Measurements from ENCODE around the gene EEIG1.

The EEIG1 gene

GRCh38 chr9:127950513-127951289 lies 30.1 kb downstream of the EEIG1 start:
- H3K4me3 ChIP-seq (ENCODE audit: low read depth, low read length) = no peak overlapping the region
- H3K27me3 ChIP-seq (ENCODE audit: control insufficient read depth, insufficient read depth, low read length) = no peaks in the 10 kb centered on the region
- H3K9me3 ChIP-seq (ENCODE audit: control insufficient read depth, insufficient read depth, low read length) = no peaks in the 10 kb centered on the region
- no peak overlapping the region for H3K9ac ChIP-seq (ENCODE audit: low read depth, low read length)
- H3K36me3 ChIP-seq (ENCODE audit: control insufficient read depth, insufficient read depth, low read length) = peaks cover 17% of the 10 kb centered on the region
- peaks cover 6% of the 10 kb centered on the region for H3K4me1 ChIP-seq (ENCODE audit: control insufficient read depth, insufficient read depth, low read length)

DNA sequence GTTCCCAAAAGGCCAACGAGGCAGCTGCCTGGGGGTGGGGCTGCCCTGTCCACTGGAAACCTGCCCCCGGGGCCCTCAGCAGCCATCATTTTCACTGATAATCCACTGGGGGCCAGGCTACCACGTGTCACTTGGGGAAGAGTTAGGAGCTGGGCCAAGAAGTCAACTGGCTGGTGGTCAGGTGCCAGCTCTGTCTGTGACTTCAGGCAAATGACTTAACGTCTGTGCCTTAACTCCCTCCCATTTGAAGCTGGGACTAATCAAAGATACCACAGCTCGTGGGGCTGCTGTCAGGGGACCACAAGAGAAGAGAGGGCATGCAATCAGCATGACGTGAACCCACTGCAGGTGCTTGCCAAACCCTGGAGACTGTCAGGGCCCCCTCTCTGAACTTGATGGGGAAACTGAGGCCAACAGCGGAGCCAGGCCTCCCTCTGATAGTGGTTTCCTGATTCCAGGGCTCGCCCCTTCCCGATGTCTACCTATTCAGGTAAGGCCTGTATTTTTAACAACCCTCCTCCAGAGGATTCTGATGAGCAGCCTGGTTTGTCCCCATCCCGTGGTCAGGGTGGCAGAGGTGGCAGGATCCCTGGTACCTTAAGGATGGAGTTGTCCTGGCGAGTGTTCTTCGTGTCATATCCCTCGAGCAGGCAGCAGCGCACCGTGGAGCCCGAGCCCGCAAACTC lies 30.8 kb downstream of the EEIG1 start:
- Histone ChIP-seq H3K27me3 (ENCODE audit: control insufficient read depth, insufficient read depth, low read length) (no peaks in the 10 kb centered on the region), H3K36me3 (ENCODE audit: control insufficient read depth, insufficient read depth, low read length) (peaks cover 23% of the 10 kb centered on the region), H3K9me3 (ENCODE audit: control insufficient read depth, insufficient read depth, low read length) (no peaks in the 10 kb centered on the region), H3K4me3 (ENCODE audit: low read depth, low read length) (no peak overlapping the region), H3K4me1 (ENCODE audit: control insufficient read depth, insufficient read depth, low read length) (peaks cover under 1% of the 10 kb centered on the region), H3K9ac (ENCODE audit: low read depth, low read length) (no peak overlapping the region)

GRCh38 chr9:127947841-127948710 lies 32.7 kb downstream of the EEIG1 start:
- H3K9ac ChIP-seq (ENCODE audit: low read depth, low read length) = peak overlapping the region; percentile 24
- H3K36me3 ChIP-seq (ENCODE audit: control insufficient read depth, insufficient read depth, low read length) = peaks cover 33% of the 10 kb centered on the region
- no peak overlapping the region for H3K4me3 ChIP-seq (ENCODE audit: low read depth, low read length)
- H3K27me3 ChIP-seq (ENCODE audit: control insufficient read depth, insufficient read depth, low read length) = no peaks in the 10 kb centered on the region
- no peaks in the 10 kb centered on the region for H3K9me3 ChIP-seq (ENCODE audit: control insufficient read depth, insufficient read depth, low read length)
- peaks cover 3% of the 10 kb centered on the region for H3K4me1 ChIP-seq (ENCODE audit: control insufficient read depth, insufficient read depth, low read length)

DNA sequence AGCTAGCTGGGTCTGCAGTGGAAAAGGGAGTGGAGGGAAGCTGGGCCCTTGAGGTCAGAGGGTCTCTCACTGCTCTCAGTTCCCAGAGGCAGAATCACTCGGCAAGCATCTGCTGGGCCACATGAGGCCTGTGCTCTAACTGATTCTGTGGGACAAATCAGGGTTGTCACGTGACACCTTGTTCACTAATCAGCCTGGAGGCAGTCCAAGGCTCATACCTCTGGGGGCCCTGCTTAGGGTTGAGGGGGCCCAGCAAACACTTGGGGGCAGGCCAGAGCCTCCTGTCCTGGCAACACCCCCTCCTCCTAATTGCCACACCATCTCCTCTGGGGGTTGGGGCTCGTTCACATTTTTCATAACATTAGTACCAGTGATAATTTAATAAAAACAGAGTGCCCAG lies 34.1 kb downstream of the EEIG1 start:
- Histone ChIP-seq H3K9ac (ENCODE audit: low read depth, low read length) (no peak overlapping the region), H3K4me3 (ENCODE audit: low read depth, low read length) (no peak overlapping the region), H3K36me3 (ENCODE audit: control insufficient read depth, insufficient read depth, low read length) (peaks cover 43% of the 10 kb centered on the region), H3K9me3 (ENCODE audit: control insufficient read depth, insufficient read depth, low read length) (no peaks in the 10 kb centered on the region), H3K4me1 (ENCODE audit: control insufficient read depth, insufficient read depth, low read length) (peaks cover 3% of the 10 kb centered on the region), H3K27me3 (ENCODE audit: control insufficient read depth, insufficient read depth, low read length) (no peaks in the 10 kb centered on the region)

- Histone ChIP-seq H3K9ac (ENCODE audit: low read depth, low read length) (no peak overlapping the region), H3K9me3 (ENCODE audit: control insufficient read depth, insufficient read depth, low read length) (no peaks in the 10 kb centered on the region), H3K36me3 (ENCODE audit: control insufficient read depth, insufficient read depth, low read length) (peaks cover 49% of the 10 kb centered on the region)
Observed at GRCh38 chr9:127945942-127946341, 34.8 kb downstream of the EEIG1 start.

DNA sequence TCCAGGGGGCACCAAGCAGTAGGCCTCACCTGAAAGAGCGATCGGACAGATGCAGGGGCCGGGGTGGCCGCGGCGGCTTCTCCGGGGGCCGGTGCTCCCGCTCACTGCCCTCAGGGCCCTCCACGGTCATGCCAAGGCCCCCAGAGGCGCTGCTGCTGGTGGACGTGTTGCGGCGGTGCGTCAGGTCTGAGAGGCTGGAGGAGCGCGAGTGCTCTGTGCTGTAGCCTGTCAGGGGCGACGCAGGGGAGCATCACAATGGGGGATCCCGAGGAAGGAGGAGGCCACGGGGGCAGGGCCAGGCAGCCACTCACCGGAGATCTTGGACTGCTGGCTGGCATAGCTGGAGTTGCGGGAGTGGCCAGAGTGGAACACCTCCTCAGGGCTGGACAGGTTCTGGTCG lies 35.5 kb downstream of the EEIG1 start:
- Histone ChIP-seq H3K4me1 (ENCODE audit: control insufficient read depth, insufficient read depth, low read length) (peaks cover 3% of the 10 kb centered on the region), H3K9ac (ENCODE audit: low read depth, low read length) (no peak overlapping the region), H3K36me3 (ENCODE audit: control insufficient read depth, insufficient read depth, low read length) (peaks cover 47% of the 10 kb centered on the region), H3K4me3 (ENCODE audit: low read depth, low read length) (no peak overlapping the region), H3K9me3 (ENCODE audit: control insufficient read depth, insufficient read depth, low read length) (no peaks in the 10 kb centered on the region), H3K27me3 (ENCODE audit: control insufficient read depth, insufficient read depth, low read length) (no peaks in the 10 kb centered on the region)

More at GRCh38 chr9:127945942-127946341, 34.8 kb downstream of the EEIG1 start:
- peaks cover 3% of the 10 kb centered on the region for H3K4me1 ChIP-seq (ENCODE audit: control insufficient read depth, insufficient read depth, low read length)
- H3K27me3 ChIP-seq (ENCODE audit: control insufficient read depth, insufficient read depth, low read length) = no peaks in the 10 kb centered on the region
- no peak overlapping the region for H3K4me3 ChIP-seq (ENCODE audit: low read depth, low read length)

GRCh38 chr9:127944586-127945218 lies 36.1 kb downstream of the EEIG1 start:
- Histone ChIP-seq H3K4me3 (ENCODE audit: low read depth, low read length) (no peak overlapping the region), H3K4me1 (ENCODE audit: control insufficient read depth, insufficient read depth, low read length) (peaks cover 3% of the 10 kb centered on the region), H3K9ac (ENCODE audit: low read depth, low read length) (no peak overlapping the region), H3K36me3 (ENCODE audit: control insufficient read depth, insufficient read depth, low read length) (peaks cover 51% of the 10 kb centered on the region), H3K27me3 (ENCODE audit: control insufficient read depth, insufficient read depth, low read length) (no peaks in the 10 kb centered on the region), H3K9me3 (ENCODE audit: control insufficient read depth, insufficient read depth, low read length) (no peaks in the 10 kb centered on the region)

DNA sequence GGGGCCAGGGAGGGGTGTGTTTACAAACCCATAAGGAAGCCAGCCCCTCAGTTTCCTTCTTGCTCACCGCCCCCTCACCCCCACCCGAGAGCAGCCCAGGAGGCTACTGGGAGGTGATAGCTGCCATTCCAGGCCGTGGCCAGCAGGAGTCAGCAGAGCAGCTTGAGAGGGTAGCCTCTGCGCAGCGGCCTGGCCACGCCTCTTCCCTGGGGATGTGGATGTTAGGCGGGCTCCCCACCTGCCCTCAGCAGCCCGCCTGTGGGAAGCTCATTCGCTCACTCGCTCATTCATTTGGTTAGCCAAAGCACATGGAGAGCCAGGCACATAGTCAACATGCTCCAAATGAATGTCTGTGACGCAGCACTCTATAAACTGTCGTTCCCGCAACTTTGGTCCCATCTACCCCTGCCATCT lies 37.1 kb downstream of the EEIG1 start:
- H3K4me1 ChIP-seq (ENCODE audit: control insufficient read depth, insufficient read depth, low read length) = peaks cover 3% of the 10 kb centered on the region
- H3K9me3 ChIP-seq (ENCODE audit: control insufficient read depth, insufficient read depth, low read length) = no peaks in the 10 kb centered on the region
- no peak overlapping the region for H3K9ac ChIP-seq (ENCODE audit: low read depth, low read length)

GRCh38 chr9:127943011-127943662 lies 37.7 kb downstream of the EEIG1 start:
- Histone ChIP-seq H3K36me3 (ENCODE audit: control insufficient read depth, insufficient read depth, low read length) (peaks cover 49% of the 10 kb centered on the region), H3K9me3 (ENCODE audit: control insufficient read depth, insufficient read depth, low read length) (no peaks in the 10 kb centered on the region), H3K4me1 (ENCODE audit: control insufficient read depth, insufficient read depth, low read length) (peaks cover 3% of the 10 kb centered on the region)

More for the DNA sequence above, 37.1 kb downstream of the EEIG1 start:
- Histone ChIP-seq H3K36me3 (ENCODE audit: control insufficient read depth, insufficient read depth, low read length) (peaks cover 51% of the 10 kb centered on the region), H3K4me3 (ENCODE audit: low read depth, low read length) (no peak overlapping the region), H3K27me3 (ENCODE audit: control insufficient read depth, insufficient read depth, low read length) (no peaks in the 10 kb centered on the region)

DNA sequence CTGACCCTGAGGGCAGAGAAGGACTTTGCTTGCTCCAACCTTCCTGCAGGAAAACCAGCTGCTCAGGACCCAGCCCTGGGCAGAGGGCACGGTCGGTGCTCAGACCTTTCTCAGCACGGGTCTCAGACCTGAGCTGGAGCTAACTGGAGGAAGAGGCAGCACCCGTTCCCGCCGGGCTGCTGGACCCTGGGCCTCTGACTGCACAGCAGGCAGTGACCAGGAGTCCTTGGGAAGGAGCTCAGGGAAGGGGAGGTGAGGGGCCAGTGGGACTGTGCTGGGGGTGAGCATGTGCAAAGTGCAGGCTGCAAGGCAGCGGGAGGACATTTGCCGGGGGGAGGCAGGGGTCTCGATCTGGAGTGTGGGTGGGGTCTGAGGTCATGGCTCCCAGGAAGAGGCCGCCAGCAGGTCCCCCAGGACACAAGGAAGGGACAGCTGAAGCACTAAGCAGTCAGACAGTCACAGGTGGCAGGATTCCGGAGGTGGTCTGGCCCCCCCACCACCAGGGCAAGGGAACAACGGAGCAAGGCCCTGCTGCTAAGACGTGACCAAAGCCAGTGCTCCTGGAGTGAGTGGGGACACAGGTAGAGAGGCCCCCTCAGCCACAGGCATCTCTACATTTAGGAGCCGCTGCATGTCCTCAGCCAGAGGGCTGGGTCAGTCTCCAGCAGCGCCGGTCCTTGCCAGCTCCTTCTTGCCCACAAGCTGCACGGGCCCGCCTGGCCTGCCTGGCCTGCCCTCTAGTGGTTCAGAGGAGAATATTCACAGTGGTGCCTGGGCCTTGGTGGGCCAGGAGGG lies 38.4 kb downstream of the EEIG1 start:
- H3K27me3 ChIP-seq (ENCODE audit: control insufficient read depth, insufficient read depth, low read length) = no peaks in the 10 kb centered on the region
- H3K36me3 ChIP-seq (ENCODE audit: control insufficient read depth, insufficient read depth, low read length) = peaks cover 42% of the 10 kb centered on the region
- H3K4me3 ChIP-seq (ENCODE audit: low read depth, low read length) = no peak overlapping the region
- no peaks in the 10 kb centered on the region for H3K9me3 ChIP-seq (ENCODE audit: control insufficient read depth, insufficient read depth, low read length)
- peaks cover 3% of the 10 kb centered on the region for H3K4me1 ChIP-seq (ENCODE audit: control insufficient read depth, insufficient read depth, low read length)
- H3K9ac ChIP-seq (ENCODE audit: low read depth, low read length) = peak overlapping the region; percentile 24

More at GRCh38 chr9:127943011-127943662, 37.7 kb downstream of the EEIG1 start:
- H3K4me3 ChIP-seq (ENCODE audit: low read depth, low read length) = no peak overlapping the region
- no peaks in the 10 kb centered on the region for H3K27me3 ChIP-seq (ENCODE audit: control insufficient read depth, insufficient read depth, low read length)
- H3K9ac ChIP-seq (ENCODE audit: low read depth, low read length) = peak overlapping the region; percentile 24
